ENCODE measurements around the gene DEFB121.

DEFB121 gene

DNA sequence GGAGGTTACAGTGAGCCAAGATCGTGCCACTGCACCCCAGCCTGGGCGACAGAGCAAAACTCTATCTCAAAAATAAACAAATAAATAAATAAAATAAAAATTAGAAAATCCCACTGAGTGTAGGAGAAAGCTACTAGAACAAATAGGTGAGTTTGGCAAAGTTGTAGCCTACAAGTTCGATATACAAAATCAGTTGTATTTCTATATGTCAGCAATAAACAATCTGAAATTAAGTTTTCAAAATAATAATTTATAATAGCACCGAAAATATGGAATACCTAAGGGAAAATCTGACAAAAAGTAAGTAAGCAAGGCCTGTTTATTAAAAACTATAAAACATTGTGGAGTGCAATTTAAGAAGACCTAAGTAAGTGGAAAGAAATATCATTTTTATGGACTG lies 42.7 kb downstream of the DEFB121 start:
- no peak for DNase-seq

DNA sequence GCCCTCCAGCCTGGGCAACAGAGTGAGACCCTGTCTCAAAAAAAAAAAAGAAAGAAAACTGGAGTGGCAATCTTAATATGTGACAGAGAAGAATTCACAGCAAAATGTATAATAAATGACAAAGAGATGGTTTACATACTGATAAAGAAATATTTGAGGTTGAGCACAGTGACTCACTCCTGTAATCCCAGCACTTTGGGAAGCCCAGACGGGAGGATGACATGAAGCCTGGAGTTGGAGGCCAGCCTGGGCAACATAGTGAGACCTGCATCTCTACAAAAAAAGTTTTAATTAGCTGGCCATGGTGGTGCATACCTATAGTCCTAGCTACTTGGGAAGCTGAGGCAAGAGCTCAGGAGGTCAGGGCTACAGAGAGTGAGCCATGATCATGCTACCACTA lies 50.0 kb downstream of the DEFB121 start:
- DNase-seq: no peak
